ENCODE measurements around the gene CDK2.
"Not testable (repeated sequence)": the region's sequence is repeated elsewhere in the genome, so short reads cannot be mapped to it uniquely, and the experiment has no call there.

CDK2 gene

DNA sequence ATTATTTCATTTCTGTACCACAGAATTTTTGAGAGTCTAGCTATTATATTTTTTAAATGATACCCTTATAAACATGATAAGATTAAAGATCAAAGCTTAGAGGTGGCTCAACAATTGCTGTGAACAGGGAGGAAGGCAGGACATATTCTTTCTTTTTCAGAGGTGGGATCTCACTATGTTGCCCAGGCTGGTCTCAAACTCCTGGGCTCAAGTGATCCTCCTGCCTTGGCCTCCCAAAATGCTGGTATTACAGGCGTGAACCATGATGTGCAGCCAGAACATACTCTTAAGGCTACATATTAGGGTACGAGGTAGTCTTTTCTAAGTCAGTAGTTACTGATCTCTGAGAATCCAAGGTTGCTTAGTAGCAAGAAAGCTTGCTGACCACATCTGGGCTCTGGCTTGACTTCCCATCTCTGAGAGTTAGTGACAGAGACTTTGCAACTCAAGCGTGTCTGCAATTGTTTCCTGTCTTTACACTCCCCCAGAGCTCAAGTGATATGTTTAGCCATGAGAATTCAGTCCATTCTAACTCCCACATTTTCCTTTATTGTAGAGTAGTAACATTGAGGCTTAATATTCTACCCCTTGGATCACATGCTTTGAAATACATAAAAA, 15.8 kb downstream of the CDK2 start:
- no peak for DNase-seq

DNA sequence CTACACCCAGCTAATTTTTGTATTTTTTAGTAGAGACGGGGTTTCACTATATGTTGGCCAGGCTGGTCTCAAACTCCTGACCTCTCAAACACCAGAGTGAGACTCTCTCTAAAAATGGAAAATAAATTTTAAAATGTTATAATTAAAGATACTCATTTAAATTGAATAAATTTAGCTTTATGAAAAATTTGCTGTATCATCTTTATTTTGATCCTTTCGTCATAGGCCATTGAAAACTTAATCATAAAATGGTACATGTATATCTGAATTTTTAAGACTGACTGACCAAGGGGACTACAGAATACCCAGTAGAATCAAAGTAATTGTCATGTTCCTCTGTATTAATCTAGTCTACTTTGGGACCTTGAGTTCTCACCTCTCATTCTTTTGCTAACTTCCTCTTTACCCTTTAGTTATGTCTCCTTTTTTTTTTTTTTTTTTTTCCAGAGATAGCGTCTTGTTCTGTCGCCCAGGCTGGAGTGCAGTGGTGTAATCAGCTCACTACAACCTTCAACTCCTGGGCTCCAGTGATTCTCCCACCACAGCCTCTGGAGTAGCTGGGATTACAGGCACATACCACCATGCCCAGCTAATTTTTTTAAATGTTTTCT, 16.7 kb downstream of the CDK2 start:
- no peak for DNase-seq

DNA sequence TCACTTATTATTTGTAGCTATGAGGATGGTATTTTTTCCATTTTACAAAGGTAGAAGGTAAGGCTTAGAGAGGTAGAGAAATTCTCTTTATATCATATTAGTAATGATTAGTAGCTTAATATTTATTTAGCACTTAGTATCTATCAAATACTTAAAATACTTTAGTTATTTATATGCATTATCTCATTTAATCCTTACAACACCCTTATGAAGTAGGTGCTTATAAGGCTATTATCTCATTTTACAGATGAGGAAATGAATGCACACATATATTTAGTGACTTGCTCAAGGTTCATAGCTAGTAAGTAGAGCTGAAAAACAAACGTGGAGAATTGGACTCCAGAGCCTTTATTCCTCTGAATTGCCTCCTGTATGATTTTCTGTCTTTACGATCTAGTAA, 18.2 kb downstream of the CDK2 start:
- DNase-seq = no peak

DNA sequence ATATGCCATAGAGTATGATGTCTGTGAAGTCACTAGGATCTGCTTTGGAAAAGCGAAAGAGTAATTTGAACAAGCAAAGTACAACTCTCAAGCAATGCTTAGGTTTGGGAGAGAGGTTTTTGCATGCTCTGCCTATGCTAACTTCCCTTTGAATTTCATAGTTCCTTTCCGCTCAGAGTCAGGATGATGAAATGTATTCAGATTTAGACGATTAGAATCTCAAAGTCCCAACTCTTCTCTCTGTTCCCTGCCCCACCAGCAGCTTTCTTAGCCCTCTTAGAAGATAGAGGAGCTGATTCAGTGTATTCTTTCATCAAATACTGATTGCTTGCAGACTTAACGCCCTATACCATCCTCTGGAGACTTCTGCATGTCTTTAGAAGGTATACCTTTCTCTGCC, 18.7 kb downstream of the CDK2 start:
- no peak for DNase-seq

DNA sequence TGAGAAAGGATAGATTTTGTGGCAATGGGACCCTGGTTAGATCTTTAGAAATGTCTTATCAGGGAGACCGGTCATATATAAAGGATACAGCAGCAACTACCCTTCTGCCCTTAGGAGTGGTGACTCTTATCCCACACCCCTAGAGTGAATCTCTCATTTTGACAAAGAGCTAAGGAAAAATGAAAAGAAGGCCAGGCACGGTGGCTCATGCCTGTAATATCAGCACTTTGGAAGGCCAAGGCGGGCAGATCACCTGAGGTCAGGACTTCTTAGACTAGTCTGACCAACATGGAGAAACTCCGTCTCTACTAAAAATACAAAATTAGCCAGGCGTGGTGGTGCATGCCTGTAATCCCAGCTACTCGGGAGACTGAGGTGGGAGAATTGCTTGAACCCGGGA, 19.3 kb downstream of the CDK2 start:
- DNase-seq = not testable (repeated sequence)

DNA sequence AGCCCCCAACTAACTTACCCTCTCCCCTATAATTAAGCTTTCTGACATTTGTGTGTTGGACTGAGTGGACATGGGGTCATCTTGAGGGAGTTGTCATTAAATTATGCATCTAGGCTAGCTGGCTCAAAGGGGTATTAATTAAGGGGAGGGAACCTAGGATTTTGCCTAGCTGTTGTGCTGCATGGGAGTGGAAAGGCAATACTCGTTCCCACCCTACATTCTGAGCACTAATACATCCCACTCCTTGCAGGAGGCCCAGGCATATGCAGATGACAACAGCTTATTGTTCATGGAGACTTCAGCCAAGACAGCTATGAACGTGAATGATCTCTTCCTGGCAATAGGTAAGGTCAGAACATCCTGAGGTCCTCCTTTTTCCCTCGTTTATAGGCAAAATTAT, 24.5 kb downstream of the CDK2 start:
- DNase-seq = no peak

DNA sequence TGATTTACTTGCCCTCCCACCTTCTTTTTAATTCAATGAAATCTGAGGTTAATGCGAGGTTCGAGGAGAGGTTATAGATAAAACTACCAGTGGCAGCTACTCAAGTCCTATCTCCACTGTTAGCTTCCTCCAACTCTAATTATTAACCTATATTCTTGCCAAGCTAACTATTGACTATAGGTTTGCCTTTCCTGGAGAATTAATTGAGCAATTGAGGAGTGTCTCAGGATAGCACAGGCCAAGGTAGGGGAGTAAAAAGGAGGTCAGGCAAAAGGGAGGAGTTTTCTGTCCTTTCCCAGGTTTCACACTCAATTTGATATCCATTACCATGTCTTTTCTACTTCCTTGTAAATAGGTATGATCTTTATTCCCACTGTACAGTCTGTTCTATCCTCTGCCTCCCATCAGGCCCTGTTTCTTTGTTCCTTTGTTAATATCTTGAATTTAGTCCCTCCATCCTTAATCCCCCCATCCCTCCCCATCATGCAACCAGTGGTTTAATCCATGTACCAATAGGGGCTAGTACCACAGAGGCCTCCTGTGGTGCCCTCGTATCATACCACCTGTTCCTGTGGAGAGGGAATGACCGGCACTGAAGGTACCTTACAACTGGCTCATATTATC, 26.7 kb downstream of the CDK2 start:
- no peak for DNase-seq

DNA sequence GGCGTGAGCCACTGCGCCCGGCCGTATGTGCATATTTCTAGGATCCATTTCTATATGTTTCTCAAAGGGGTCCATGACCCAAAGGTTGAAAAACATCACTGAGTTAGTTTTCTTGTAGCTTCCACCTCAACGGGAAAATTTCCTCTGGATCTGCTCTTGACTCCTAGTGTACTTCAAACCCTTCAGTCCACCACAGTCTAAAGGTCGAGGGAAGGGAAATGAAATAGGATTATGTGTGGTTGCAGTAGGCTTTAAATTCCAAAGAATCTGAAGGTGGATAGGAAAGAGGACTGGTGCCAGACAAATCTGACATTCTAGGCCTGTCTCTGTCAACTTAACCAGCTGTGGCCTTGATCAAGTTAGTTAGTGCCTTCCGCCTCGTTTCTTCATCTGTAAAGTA, 28.7 kb downstream of the CDK2 start:
- DNase-seq = no peak

DNA sequence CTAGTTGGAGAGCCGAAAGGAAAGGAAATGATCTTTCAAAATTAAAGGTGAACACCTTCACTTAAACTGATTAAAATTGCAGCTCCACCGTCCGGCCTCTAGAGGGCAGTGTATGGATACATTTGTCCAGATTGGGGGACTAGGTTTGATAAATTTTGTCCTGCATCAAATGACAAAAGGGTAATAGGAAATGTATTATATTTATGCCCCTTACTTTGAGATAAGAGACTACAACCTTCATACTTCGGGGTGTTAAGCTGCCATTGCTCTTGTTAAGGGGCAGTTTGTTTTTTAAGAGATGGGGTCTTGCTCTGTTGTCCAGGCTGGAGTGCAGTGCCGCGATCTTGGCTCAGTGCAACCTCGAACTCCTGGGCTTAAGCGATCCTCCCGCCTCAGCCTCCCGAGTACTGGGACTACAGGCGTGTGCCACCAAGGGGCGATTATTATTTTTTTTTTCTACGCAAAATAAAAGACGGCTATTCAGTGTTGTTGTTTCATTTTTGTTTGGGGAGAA, 29.6 kb downstream of the CDK2 start:
- DNase-seq = peak; percentile 37

DNA sequence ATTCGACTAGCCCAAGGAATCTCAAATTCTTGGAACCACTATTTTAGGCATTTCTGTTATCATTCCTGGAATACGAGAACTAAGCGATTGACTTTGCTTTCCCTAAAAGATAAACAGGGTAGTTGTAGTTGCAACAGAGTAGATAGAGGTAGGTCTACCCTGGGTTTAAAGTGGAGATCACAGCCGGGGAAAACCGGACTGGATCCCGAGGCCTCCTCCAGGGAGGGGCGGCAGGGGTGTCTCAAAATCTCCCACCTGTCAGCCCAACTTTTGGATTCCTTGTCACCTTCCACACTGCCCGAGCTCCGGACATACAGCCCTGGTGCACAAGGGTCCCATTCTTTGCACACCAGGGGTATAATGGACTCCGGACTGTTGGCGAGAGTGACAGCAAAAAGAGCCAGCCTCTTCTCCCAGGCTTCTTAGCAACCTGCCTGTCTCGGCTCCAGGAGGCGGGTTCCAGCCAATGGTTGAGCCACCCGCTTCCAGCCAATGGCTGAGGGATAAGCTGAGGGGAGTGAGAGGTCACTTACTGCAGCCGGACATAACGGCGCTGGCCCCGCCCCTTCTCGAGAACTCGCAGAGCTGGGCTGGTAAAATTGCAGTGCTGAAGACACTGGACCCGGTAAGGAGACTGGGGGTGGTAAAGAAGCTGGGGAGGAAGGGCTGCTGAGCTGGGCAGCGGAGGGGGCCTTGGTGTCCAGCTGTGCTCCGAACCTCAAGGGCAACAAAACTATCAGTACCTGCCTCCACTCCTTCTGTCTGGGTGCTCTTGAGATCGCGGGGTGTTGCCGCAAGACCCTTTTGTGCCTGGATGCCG, 30.3 kb downstream of the CDK2 start, which contains the start of gene SUOX:
Gene SUOX, plus strand, starts transcription at position 562 of the 820 bp plus-strand sequence. CDS start 4,946 bp downstream, outside the sequence.
- no peak for DNase-seq

DNA sequence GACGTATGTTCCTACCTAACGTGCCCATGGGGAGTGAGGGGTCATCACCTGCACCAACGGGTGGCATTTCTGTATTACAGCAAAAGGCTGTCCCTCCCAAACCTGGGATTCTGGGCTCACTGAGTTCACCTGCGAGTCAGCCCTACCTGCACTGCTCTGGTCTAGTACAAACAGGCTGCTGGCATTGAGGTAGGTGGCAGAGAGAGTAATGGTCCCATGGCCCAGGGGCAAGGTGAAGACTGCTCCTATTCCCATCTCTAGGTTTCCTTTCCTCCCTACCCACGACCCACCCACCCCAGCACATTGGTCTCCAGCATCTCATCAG, 30.9 kb downstream of the CDK2 start:
- DNase-seq = no peak

DNA sequence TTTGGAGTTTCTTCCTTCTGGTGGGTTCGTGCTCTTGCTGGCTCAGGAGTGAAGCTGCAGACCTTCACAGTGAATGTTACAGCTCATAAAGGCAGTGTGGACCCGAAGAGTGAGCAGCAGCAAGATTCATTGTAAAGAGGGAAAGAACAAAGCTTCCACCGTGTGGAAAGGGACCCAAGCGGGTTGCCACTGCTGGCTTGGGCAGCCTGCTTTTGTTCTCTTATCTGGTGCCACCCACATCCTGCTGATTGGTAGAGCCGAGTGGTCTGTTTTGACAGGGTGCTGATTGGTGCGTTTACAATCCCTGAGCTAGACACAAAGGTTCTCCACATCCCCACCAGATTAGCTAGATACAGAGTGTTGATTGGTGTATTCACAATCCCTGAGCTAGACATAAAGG, 32.9 kb downstream of the CDK2 start:
- not testable (repeated sequence) for DNase-seq

DNA sequence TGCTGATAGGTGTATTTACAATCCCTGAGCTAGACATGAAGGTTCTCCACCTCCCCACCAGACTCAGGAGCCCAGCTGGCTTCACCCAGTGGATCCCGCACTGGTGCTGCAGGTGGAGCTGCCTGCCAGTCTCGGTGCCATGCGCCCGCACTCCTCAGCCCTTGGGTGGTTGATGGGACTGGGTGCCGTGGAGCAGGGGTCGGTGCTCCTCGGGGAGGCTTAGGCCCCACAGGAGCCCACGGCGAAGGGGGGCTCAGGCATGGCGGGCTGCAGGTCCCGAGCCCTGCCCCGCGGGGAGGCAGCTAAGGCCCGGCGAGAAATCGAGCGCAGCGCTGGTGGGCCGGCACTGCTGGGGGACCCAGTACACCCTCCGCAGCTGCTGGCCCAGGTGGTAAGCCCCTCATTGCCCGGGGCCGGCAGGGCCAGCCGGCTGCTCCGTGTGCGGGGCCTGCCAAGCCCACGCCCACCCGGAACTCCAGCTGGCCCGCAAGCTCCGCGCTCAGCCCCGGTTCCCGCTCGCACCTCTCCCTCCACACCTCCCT, 33.4 kb downstream of the CDK2 start:
- not testable (repeated sequence) for DNase-seq

DNA sequence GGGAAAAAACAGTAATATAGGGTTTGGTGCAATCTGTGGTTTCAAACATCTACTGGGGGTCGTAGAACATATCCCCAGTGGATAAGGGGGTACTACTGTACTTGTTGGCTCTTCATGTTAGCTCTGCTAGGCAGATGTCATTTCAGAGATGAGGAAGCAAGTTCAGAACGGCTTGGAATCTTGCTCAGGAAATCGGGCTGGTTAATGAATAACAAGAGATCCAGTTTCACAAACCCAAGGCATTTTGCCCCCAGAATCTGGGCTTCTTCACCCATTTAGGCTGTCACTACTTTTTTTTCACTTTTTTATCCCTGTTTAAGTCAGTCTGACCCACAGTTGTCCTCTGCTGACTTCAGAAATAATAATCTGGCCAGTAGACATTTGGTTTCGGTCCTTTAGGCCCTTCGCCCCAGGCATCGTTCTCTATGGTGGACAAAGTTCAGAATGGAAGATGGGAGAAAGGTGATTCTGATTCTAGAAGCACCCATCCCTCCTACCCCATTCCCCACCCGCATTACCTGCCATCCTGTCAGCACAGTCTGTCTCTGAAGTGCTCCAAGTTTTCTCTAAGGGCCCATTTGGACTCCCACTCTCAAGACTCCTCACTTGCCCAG, 35.0 kb downstream of the CDK2 start:
- DNase-seq = no peak

DNA sequence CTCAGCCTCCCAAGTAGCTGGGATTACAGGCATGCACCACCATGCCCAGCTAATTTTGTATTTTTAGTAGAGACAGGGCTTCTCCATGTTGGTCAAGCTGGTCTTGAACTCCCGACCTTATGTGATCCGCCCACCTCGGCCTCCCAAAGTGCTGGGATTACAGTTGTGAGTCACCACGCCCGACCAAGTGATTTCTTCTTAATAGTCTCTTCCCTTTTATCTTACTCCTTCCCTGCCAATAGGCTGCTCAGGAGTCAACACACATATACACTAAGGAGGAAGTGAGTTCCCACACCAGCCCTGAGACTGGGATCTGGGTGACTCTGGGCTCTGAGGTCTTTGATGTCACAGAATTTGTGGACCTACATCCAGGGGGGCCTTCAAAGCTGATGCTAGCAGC, 36.7 kb downstream of the CDK2 start:
- not testable (repeated sequence) for DNase-seq

DNA sequence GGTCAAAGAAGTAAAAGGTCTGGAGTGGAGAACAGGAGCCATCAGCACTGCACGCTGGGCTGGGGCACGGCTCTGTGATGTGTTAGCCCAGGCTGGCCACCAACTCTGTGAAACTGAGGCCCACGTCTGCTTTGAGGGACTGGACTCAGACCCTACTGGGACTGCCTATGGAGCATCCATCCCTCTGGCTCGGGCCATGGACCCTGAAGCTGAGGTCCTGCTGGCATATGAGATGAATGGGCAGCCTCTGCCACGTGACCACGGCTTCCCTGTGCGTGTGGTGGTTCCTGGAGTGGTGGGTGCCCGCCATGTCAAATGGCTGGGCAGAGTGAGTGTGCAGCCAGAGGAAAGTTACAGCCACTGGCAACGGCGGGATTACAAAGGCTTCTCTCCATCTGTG, 37.6 kb downstream of the CDK2 start:
- DNase-seq = no peak

DNA sequence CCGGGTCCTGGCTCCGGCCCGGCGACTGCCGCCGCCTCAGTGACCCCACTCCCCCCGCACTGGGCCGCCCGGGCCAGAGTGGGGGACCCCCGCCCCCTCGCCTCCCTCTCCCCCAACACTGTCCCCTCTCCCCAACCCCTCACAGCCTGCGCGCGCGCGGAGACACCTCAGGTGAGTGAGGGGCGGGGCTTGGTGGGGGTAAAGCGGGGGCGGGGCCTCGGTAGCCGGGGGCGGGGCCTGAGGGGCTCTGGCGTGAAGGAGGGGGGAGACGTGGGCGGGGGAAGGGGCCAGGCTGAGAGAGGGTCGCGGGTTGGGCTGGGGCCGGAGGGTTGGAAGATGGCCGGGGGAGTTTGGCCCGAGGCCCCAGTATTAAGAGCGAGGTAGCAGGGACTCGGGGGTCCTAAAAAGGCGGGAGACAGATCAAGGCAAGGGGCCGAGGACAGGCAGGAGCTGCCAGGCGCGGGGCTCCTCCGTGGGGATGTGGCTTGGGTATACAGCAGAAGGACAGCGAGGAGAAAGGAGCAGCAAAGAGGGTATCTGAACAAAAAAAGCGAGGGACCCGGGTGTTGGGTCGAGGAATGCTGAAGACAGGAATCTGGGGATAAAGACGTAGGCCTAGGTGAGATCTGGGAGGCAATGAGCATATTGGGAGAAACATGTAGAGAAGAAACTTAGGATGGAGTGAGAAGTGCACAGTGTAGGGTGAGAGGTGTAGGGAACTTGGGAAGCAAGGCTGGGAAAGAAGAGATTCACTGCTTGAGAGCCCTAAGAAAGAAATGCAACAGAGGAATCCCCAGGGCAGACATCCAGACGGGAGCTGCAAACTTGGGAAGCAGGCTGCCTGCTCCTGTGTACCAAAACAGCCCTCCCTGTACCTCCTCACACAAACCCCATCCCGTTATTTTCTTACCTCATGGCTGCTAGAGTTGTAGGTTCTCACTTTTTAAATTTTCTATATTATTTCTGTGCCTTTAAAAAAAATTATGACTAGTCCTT, 41.2 kb downstream of the CDK2 start:
- DNase-seq = peak; percentile 67

DNA sequence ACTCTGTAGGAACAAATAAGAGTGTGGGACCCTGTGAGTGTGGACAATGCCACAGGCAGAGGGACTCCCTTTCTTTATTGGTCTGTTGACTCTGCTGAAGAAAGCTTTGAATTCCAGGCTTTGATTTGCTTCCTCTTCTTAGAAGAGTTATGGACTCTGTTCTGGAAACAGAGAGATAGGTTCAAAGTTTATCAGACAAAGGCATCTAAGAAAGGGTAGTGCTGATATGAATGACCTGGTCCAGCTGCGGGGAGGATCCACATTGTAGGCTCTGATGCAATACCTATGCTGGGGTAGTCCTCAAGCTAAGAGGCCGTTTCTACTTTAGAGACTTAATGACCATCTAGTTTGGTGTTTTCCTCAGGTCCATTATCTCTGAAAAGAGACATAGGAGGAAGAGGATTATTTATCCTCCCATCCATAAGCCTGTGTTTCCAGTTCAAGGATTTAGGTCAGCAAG, 43.5 kb downstream of the CDK2 start:
- DNase-seq = no peak

DNA sequence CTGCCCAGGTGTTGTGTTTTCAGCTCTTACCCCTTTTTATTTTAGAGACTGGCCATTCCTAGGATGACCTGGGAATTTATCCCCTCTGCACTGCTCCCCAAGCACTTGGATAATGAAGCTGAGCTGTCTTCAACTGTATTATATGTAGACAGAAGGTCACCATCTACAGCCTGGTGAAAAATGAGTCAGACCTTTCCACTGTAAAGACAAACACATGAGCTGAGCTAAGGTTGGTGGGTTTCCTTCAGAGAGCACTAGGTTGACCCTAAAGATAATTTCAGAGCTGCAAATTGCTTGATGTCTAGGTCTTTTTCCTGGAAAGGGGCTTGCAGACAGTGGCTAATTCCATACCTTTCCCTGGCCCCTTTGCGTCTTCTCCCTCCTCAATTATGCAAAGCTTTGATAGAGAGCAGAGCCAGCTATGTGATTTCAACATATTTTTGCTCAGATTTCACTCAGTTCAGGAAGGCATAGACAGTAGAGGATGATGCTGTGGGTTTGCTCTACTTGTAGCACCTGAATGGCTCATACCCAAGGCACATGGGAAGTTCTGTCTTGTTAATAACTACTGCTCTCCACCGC, 45.0 kb downstream of the CDK2 start:
- no peak for DNase-seq

DNA sequence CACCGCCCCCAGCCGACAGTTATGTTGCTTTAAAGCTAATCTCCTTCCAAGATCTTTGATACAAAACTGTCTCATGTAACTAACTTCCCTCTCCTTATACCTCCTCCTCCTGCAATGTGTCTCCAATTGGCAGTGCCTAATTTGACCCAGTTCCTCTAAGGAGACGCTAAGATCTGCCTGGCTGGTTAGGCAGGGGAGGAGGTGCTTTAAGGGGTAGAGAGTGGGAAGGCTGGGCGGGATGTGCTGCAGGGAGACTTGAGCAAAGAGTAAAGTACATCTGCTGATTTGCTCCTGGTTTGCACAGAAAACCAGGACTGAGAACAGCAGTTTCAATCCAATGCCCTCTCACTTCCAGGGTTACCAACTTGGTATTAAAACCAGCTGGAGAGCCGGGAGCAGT, 46.9 kb downstream of the CDK2 start:
- no peak for DNase-seq

DNA sequence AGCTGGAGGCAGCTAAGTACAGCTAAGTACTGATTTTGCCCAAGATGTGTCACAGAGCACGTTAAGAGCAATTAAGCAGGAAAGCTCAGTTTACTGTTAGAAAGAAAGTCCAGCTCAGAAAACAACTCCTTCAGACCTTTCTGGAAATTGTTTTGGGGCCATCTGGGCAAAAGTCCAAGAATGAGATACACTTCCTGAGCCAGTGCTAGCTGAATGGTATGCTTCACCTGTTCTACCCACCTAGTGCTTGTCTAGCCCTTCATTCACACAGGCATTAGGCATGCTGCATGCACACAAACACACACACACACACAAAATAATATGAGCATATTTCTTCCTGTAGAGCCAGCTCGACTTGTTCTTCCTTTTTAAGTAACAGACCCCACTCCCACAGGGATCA, 47.6 kb downstream of the CDK2 start:
- DNase-seq = no peak
